Activated naive CD8-positive, alpha-beta T cell treated with anti-CD3 and anti-CD28 coated beads, Interleukin-2, amount 50 U/mL, for 16 hours (primary cell): ENCODE measurements around the gene GAA.
"Not testable (repeated sequence)": the region's sequence is repeated elsewhere in the genome, so short reads cannot be mapped to it uniquely, and the experiment has no call there.

Experiments used
- DNase-seq: peaks from one replicate; pipeline ENCODE4 v3.0.0-alpha.2; 2020; ENCODE audit warnings: low read depth, low spot score

GAA gene

GRCh38 chr17:80083136-80083661 is 18.2 kb upstream of the GAA start:
- no peak for DNase-seq

- no peak for DNase-seq
Measured at GRCh38 chr17:80084773-80085172, 16.6 kb upstream of the GAA start.

- DNase-seq, result no peak
Measured at GRCh38 chr17:80086081-80086480, 15.3 kb upstream of the GAA start.

GRCh38 chr17:80086616-80087015 is 14.8 kb upstream of the GAA start:
- DNase-seq, result no peak

- no peak for DNase-seq
Measured at GRCh38 chr17:80087346-80088265, 13.8 kb upstream of the GAA start.

GRCh38 chr17:80089762-80090161 is 11.6 kb upstream of the GAA start:
- DNase-seq, result no peak

GRCh38 chr17:80090164-80090563 is 11.2 kb upstream of the GAA start:
- not testable (repeated sequence) for DNase-seq

GRCh38 chr17:80091376-80091775 is 10.0 kb upstream of the GAA start:
- no peak for DNase-seq

- no peak for DNase-seq
Measured at GRCh38 chr17:80092959-80093358, 8.4 kb upstream of the GAA start.

GRCh38 chr17:80095038-80095843 is 6.1 kb upstream of the GAA start:
- DNase-seq, result no peak

- no peak for DNase-seq
Measured at GRCh38 chr17:80095844-80096475, 5.4 kb upstream of the GAA start.

GRCh38 chr17:80096561-80097021 is 4.8 kb upstream of the GAA start:
- DNase-seq, result no peak

- no peak for DNase-seq
Measured at GRCh38 chr17:80097127-80097621, 4.2 kb upstream of the GAA start.

GRCh38 chr17:80097844-80098691 is 3.3 kb upstream of the GAA start:
- no peak for DNase-seq

- DNase-seq, result no peak
Measured at GRCh38 chr17:80099291-80100034, 1.9 kb upstream of the GAA start.

GRCh38 chr17:80100035-80100323 is 1.4 kb upstream of the GAA start:
- DNase-seq, result no peak

- DNase-seq, result no peak
Measured at GRCh38 chr17:80101946-80102663, 724 bp downstream of the GAA start.

GRCh38 chr17:80102664-80103448 is 1.5 kb downstream of the GAA start:
- DNase-seq, result no peak
